KOPT-K1 (cell line): ENCODE results near the gene JAG1.

ENCODE experiments used
- H3K27ac ChIP-seq: fragments of 200-600 bp; sonication (generic); 2 replicates; pipeline ENCODE4 v1.5.1; 2016; ENCODE audit warnings: antibody characterized with exemption, mild to moderate bottlenecking, low read depth, low read length; ENCODE audit not compliant: poor library complexity, severe bottlenecking
- H3K36me3 ChIP-seq: fragments of 200-600 bp; sonication (generic); 2 replicates; pipeline ENCODE4 v1.5.1; 2017; ENCODE audit warnings: antibody characterized with exemption, mild to moderate bottlenecking, low read length, moderate library complexity; ENCODE audit not compliant: insufficient read depth
- H3K9me3 ChIP-seq: fragments of 200-600 bp; sonication (generic); 2 replicates; pipeline ENCODE4 v1.5.1; 2017; ENCODE audit warnings: antibody characterized with exemption, low read length, mild to moderate bottlenecking; ENCODE audit not compliant: insufficient read depth, poor library complexity, severe bottlenecking

The JAG1 gene

GRCh38 chr20:10673842-10674683 lies at the start of gene JAG1:
Gene JAG1, minus strand, starts transcription at chr20:10673999. Its CDS starts 469 bp downstream, at chr20:10673530.
- H3K9me3 ChIP-seq, result peaks cover 24% of the 10 kb centered on the region
- H3K36me3 ChIP-seq, result no peaks in the 10 kb centered on the region
- H3K27ac ChIP-seq, result no peak within 1 kb of the TSS

GRCh38 chr20:10721976-10722375 lies 48.2 kb upstream of the JAG1 start:
- Histone ChIP-seq H3K27ac (no peak overlapping the region), H3K36me3 (no peaks in the 10 kb centered on the region), H3K9me3 (no peaks in the 10 kb centered on the region)

DNA sequence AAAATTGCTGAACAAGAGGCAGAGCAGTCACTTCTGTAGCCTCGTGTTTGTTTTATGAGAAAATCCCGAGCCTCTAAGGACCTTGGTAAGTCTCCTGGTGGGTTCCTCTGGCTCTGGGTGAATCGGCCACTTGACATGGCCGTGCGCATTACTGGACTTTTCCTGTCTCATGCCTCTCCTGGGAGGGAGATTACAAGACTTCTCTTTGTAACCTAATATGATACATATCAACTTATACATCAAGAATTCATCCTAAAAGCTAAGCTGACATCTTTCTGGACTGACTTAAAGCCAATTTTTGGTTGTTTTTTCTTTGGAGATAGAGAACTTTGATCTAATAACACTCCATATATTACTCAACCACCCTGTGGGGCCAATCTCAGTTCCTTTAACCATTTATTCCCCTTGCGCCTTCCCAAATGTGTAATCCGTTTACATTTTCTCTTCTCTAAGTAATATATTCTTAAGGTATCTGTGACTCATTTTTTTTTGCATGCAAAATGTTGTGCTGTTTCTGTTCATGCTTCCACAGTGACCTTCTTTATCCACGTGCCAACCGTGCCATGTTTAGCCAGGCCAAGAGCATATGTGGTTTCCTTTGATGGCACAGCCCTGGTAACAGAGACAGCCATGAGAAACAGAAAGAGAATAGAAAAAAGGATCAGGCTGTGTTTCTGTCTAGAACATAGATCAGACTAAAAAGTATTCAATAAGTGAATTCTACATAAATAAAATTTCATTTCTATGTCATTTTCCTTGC lies 47.5 kb upstream of the JAG1 start:
- no peak overlapping the region for H3K27ac ChIP-seq

GRCh38 chr20:10720565-10720964 lies 46.8 kb upstream of the JAG1 start:
- H3K27ac ChIP-seq, result no peak overlapping the region
- H3K36me3 ChIP-seq, result no peaks in the 10 kb centered on the region
- H3K9me3 ChIP-seq, result no peaks in the 10 kb centered on the region

More for the DNA sequence above, 47.5 kb upstream of the JAG1 start:
- no peaks in the 10 kb centered on the region for H3K36me3 ChIP-seq
- H3K9me3 ChIP-seq, result no peaks in the 10 kb centered on the region

- no peaks in the 10 kb centered on the region for H3K9me3 ChIP-seq
- H3K27ac ChIP-seq, result no peak overlapping the region
- no peaks in the 10 kb centered on the region for H3K36me3 ChIP-seq
Measured at GRCh38 chr20:10719740-10720385, 46.1 kb upstream of the JAG1 start.

GRCh38 chr20:10718661-10719060 lies 44.9 kb upstream of the JAG1 start:
- Histone ChIP-seq H3K9me3 (no peaks in the 10 kb centered on the region), H3K27ac (no peak overlapping the region), H3K36me3 (no peaks in the 10 kb centered on the region)

- Histone ChIP-seq H3K36me3 (no peaks in the 10 kb centered on the region), H3K9me3 (no peaks in the 10 kb centered on the region), H3K27ac (no peak overlapping the region)
Measured at GRCh38 chr20:10716855-10717254, 43.1 kb upstream of the JAG1 start.

- Histone ChIP-seq H3K27ac (no peak overlapping the region), H3K36me3 (no peaks in the 10 kb centered on the region), H3K9me3 (no peaks in the 10 kb centered on the region)
Measured at GRCh38 chr20:10715035-10715434, 41.2 kb upstream of the JAG1 start.

GRCh38 chr20:10714236-10714975 lies 40.6 kb upstream of the JAG1 start:
- H3K27ac ChIP-seq, result no peak overlapping the region
- no peaks in the 10 kb centered on the region for H3K36me3 ChIP-seq
- no peaks in the 10 kb centered on the region for H3K9me3 ChIP-seq

GRCh38 chr20:10713161-10713560 lies 39.4 kb upstream of the JAG1 start:
- Histone ChIP-seq H3K36me3 (no peaks in the 10 kb centered on the region), H3K27ac (no peak overlapping the region), H3K9me3 (no peaks in the 10 kb centered on the region)

DNA sequence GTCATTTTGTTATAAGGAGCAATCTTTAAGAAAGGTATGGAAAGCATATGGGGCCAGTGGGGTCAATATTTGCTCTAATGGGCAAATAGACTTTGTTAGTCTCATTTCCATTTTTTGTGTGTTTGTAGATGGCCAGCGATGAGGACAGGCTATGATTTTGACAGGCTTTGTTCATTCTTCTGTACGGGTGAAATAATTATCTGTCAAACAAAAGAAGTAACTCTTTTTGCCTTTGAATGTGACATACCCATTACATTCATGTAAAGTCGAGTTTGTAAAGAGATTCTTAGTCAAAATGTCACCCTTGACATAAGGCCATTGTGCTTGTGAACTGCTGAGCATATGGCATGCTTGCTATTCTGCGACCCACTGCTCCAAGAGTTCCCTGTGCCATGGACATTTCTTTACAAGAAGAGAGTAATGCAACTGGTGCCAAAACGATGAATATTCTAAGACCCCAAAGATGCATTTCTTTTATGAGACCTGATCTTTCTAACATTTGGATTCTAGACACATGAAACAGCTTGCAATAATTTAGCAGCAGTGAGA lies 38.2 kb upstream of the JAG1 start:
- H3K9me3 ChIP-seq, result no peaks in the 10 kb centered on the region
- H3K27ac ChIP-seq, result no peak overlapping the region
- H3K36me3 ChIP-seq, result no peaks in the 10 kb centered on the region

DNA sequence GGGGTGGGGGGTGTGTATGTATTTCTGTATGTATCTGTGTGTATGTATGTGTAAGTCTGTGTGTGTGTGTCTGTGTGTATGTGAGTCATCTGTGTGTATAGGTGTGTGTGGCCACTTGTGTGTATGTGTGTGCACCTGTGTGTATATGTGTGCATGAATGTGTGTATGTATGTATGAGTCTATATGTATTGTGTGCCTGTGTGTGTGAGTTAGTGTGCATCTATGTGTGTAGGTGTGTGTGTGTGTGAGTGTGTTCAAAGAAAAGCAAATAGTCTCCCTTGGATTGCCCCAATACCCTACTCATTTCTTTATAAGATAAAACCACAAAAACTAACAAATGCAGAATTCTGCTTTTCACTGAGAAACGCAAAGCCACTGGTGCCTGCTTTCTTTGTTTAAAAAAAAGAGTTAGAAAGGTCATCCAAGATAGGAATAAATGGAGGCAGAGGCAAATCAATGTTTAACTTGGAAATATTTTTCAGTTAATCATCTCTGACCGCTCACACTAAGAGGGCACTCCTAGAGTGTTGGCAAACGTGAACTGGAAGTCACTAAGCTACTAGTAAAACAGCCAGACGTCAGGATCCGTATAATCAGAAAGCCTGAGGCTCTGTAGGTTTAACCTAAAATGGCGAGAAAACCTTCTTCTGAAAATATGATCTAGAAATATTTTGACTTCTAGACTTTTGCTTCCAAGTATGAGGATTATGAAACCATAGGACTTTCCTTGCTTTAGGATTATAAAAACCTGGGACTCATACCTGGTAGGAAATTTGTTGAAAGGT lies 37.4 kb upstream of the JAG1 start:
- H3K27ac ChIP-seq, result no peak overlapping the region

DNA sequence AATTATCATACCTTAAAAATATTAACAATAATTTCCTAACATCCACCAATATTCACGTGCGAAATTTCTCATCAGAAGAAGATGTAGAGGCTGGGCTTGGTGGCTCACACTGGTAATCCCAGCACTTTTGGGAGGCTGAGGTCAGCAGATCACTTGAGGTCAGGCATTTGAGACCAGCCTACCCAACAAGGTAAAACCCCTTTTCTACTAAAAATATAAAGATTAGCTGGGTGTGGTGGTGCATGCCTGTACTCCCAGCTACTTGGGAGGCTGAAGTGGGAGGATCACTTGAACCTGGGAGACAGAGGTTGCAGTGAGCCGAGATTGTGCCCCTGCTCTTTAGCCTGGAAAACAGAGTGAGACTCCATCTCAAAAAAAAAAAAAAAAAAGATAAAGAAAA lies 36.1 kb upstream of the JAG1 start:
- no peak overlapping the region for H3K27ac ChIP-seq
- no peaks in the 10 kb centered on the region for H3K36me3 ChIP-seq
- H3K9me3 ChIP-seq, result no peaks in the 10 kb centered on the region

More for the DNA sequence above, 37.4 kb upstream of the JAG1 start:
- Histone ChIP-seq H3K36me3 (no peaks in the 10 kb centered on the region), H3K9me3 (no peaks in the 10 kb centered on the region)
